CD4-positive, alpha-beta T cell (primary cell): ENCODE measurements around the gene DUSP18. TPM values are rescaled to one million over a fixed set of nuclear protein-coding genes. Genes with fewer than 3 reads are reported as not detected.

ENCODE experiments used
- ATAC-seq: fragments of 200-7000 bp; cut with Tn5 transposase; one replicate; pipeline ENCODE4 v1.10.0; 2022; ENCODE audit warnings: mild to moderate bottlenecking; ENCODE audit not compliant: poor library complexity
- CTCF ChIA-PET: fragments of 350-600 bp; sonication (Branson Sonifier 250); formaldehyde crosslinking; loops from one replicate; lab custom pipeline; 2021; ENCODE audit warnings: antibody characterized with exemption, inconsistent platforms; lab: Charles Lee
- POLR2A ChIA-PET: fragments of 350-600 bp; sonication (Branson Sonifier 250); formaldehyde crosslinking; loops from one replicate; lab custom pipeline; 2021; ENCODE audit warnings: antibody characterized with exemption, inconsistent platforms; lab: Charles Lee
- DNase-seq, 14 experiments: peaks; one replicate each; pipeline ENCODE4 v3.0.0-alpha.2; 2013 to 2020; ENCODE audit warnings: mixed read lengths in 2 of 14
- H3K27ac ChIP-seq, 2 donors: one replicate each; pipeline versions ENCODE4 v1.5.1 to v1.7.0; 2013; ENCODE audit warnings: low read length in 2 of 2, low read depth in 1 of 2, mild to moderate bottlenecking in 1 of 2
- H3K27me3 ChIP-seq, 2 experiments: 1 replicate in 1 of 2; 2 replicates in 1 of 2; pipeline versions ENCODE4 v1.6.1 to v1.7.0; 2013; ENCODE audit warnings: low read length in 2 of 2, control low read depth in 1 of 2, mild to moderate bottlenecking in 1 of 2, moderate library complexity in 1 of 2; ENCODE audit not compliant: insufficient read depth in 2 of 2, control insufficient read depth in 1 of 2
- H3K36me3 ChIP-seq: one replicate; pipeline ENCODE4 v1.6.1; 2013; ENCODE audit warnings: low read length, control low read depth; ENCODE audit not compliant: insufficient read depth
- H3K4me1 ChIP-seq: one replicate; pipeline ENCODE4 v1.6.1; 2013; ENCODE audit warnings: low read length, control low read depth; ENCODE audit not compliant: insufficient read depth
- H3K4me3 ChIP-seq: one replicate; pipeline ENCODE4 v1.5.1; 2013; ENCODE audit warnings: mild to moderate bottlenecking, low read length, moderate library complexity
- H3K9me3 ChIP-seq, 2 experiments: 1 replicate in 1 of 2; 2 replicates in 1 of 2; pipeline versions ENCODE4 v1.6.1 to v1.7.0; 2013; ENCODE audit warnings: low read length in 2 of 2, mild to moderate bottlenecking in 2 of 2, control low read depth in 1 of 2, moderate library complexity in 1 of 2; ENCODE audit not compliant: control insufficient read depth in 1 of 2, insufficient read depth in 1 of 2
- H3K27ac Mint-ChIP-seq: one replicate; pipeline ENCODE4 v1.8.0; 2020; ENCODE audit warnings: mixed read lengths
- H3K27me3 Mint-ChIP-seq: one replicate; pipeline ENCODE4 v1.8.0; 2021; ENCODE audit warnings: mixed read lengths
- H3K36me3 Mint-ChIP-seq: one replicate; pipeline ENCODE4 v1.8.0; 2021; ENCODE audit warnings: low read depth, mixed read lengths
- H3K4me1 Mint-ChIP-seq: one replicate; pipeline ENCODE4 v1.8.0; 2021; ENCODE audit warnings: low read depth, mixed read lengths
- H3K4me3 Mint-ChIP-seq: one replicate; pipeline ENCODE4 v1.8.0; 2020; ENCODE audit warnings: mild to moderate bottlenecking, mixed read lengths
- H3K9me3 Mint-ChIP-seq: one replicate; pipeline ENCODE4 v1.8.0; 2020; ENCODE audit warnings: mixed read lengths
- CTCF ChIP-seq: fragments of 200-600 bp; IDR thresholded peaks from one replicate; pipeline ENCODE4 v1.8.0; 2022; ENCODE audit warnings: antibody characterized with exemption, mild to moderate bottlenecking
- intact Hi-C, 2 experiments: fragments of 100-400 bp; cut with DNase I in 1 of 2; cut with micrococcal nuclease in 1 of 2; formaldehyde crosslinking; loops; one replicate each; pipeline versions ENCODE4 v1.15.1 to v1.9.0; 2023 to 2025; cut with DNase I, micrococcal nuclease
- total RNA-seq, 174 experiments: library from RNA in 2 of 174; stranded (reverse) in 2 of 174; gene quantifications; one replicate each; pipeline ENCODE4 v1.2.3 and lab custom pipeline; 2021 to 2026

Gene DUSP18
- total RNA-seq, 2 experiments from 2014 or later = 5.7 to 6.2 TPM

GRCh38 chr22:30675436-30675835 is 7.8 kb upstream of the DUSP18 start:
- Mint-ChIP-seq H3K4me1 (no peaks in the 10 kb centered on the region), H3K9me3 (no peaks in the 10 kb centered on the region), H3K27ac (no peak overlapping the region), H3K36me3 (no peaks in the 10 kb centered on the region), H3K4me3 (no peak overlapping the region), H3K27me3 (peaks cover 23% of the 10 kb centered on the region)
- no peaks in the 10 kb centered on the region for H3K4me1 ChIP-seq
- no peak for ATAC-seq
- no peaks in the 10 kb centered on the region for H3K36me3 ChIP-seq
- no peak overlapping the region for H3K27ac ChIP-seq
- DNase-seq = no peak
- H3K9me3 ChIP-seq = no peaks in the 10 kb centered on the region
- H3K4me3 ChIP-seq = no peak overlapping the region
- intact Hi-C loops = no loop called here
- POLR2A ChIA-PET = interaction anchor here (0.6 kb wide), 1 partner anchor 166 kb away, joined by 3 read pairs; no protein-coding TSS in a partner anchor
- no peak for TF ChIP-seq CTCF
- no peaks in the 10 kb centered on the region for H3K27me3 ChIP-seq
- CTCF ChIA-PET = no interaction called here

GRCh38 chr22:30674482-30674881 is 6.8 kb upstream of the DUSP18 start:
- no peak overlapping the region for H3K4me3 ChIP-seq
- H3K4me1 ChIP-seq = no peaks in the 10 kb centered on the region
- Mint-ChIP-seq H3K9me3 (no peaks in the 10 kb centered on the region), H3K27me3 (peaks cover 22% of the 10 kb centered on the region), H3K4me1 (no peaks in the 10 kb centered on the region), H3K36me3 (no peaks in the 10 kb centered on the region), H3K27ac (no peak overlapping the region), H3K4me3 (no peak overlapping the region)
- intact Hi-C loops = no loop called here
- no peak for ATAC-seq
- no peak for TF ChIP-seq CTCF
- CTCF ChIA-PET = interaction anchor here (1.4 kb wide), 1 partner anchor 40 kb away, joined by 4 read pairs; no protein-coding TSS in a partner anchor
- no peaks in the 10 kb centered on the region for H3K36me3 ChIP-seq
- H3K9me3 ChIP-seq = no peaks in the 10 kb centered on the region
- POLR2A ChIA-PET = no interaction called here
- H3K27ac ChIP-seq = no peak overlapping the region
- DNase-seq = no peak
- no peaks in the 10 kb centered on the region for H3K27me3 ChIP-seq

- no peaks in the 10 kb centered on the region for H3K4me1 Mint-ChIP-seq
- H3K4me3 Mint-ChIP-seq = no peak overlapping the region
- no peaks in the 10 kb centered on the region for H3K9me3 ChIP-seq
- H3K36me3 ChIP-seq = no peaks in the 10 kb centered on the region
- peaks cover 4% of the 10 kb centered on the region for H3K4me1 ChIP-seq
- ChIA-PET CTCF (no interaction called here), POLR2A (no interaction called here)
- H3K27me3 ChIP-seq = no peaks in the 10 kb centered on the region
- ATAC-seq (no peak), DNase-seq (no peak)
- no peaks in the 10 kb centered on the region for H3K9me3 Mint-ChIP-seq
- no peak for TF ChIP-seq CTCF
- no peaks in the 10 kb centered on the region for H3K36me3 Mint-ChIP-seq
- H3K27ac Mint-ChIP-seq = no peak overlapping the region
- H3K4me3 ChIP-seq = no peak overlapping the region
- intact Hi-C loops = no loop called here
- no peak overlapping the region for H3K27ac ChIP-seq
- H3K27me3 Mint-ChIP-seq = peaks cover 16% of the 10 kb centered on the region
These were observed 5.5 kb upstream of the DUSP18 start for GRCh38 chr22:30673136-30673535.
